ENCODE results near the gene SCMH1. TPM values are rescaled to one million over a fixed set of nuclear protein-coding genes. Genes with fewer than 3 reads are reported as not detected.

The SCMH1 gene
- total RNA-seq, 6 donors from 2014 or later = 31.4 to 54.5 (median 36.6) TPM

DNA sequence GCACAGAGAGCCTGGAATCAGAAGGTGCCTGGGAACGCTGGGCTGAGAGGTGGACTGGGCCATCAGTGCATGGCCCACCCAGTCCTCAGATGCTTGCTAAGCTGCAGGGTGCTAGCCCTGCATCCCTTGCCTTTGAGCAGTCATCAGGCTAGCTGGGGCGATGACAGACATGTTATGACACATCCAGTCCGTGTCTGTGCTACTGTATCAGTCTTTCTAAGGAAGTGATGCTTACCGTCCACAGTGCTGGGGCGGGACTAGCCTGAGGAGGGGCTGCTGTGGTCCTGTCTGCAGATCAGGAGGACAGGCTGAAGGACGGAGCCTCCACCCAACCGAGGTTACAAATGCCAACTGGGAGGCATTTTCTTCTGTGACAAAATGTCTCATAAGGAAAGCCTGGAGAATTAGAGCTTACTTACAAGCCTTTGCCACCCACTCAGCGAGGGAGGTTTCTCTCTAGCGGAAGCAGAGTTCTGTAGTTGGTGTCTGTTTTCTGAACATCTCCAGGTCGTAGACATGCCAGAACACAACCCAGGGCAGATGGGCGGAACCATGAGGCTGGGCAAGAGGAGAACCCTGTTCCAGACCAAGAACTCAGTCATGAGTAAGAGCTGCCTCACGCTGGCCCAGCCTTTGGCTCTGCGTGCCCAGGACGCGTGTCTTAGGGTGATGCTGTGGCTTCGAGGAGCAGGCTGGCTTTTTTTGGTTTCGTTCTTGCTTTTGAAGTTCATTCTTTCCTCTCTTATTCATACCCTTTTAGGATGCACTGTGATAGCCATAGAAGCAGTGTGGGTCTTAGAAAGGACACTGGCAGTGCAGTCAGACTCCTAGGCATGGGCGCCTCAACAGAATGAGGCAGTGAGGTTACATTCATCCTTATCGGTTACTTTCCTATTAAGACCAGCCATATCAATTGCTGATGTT, 234.9 kb downstream of the SCMH1 start:
- ATAC-seq (ENCODE audit: low FRiP score in 2 of 2) (no peak), DNase-seq (no peak)
- Histone ChIP-seq H3K9me3 (no peaks in the 10 kb centered on the region), H3K4me3 (no peak overlapping the region), H3K27ac (no peak overlapping the region), H3K36me3 (peaks cover 0 to 78% (median 58%) of the 10 kb centered on the region in 4 donors), H3K27me3 (no peaks in the 10 kb centered on the region), H3K4me1 (peaks cover 10 to 17% (median 14%) of the 10 kb centered on the region in 4 donors)
- TF ChIP-seq EP300 (IDR thresholded peaks at IDR 0.05) (no peak), POLR2AphosphoS5 (IDR thresholded peaks at IDR 0.05) (no peak), CTCF (IDR thresholded peaks at IDR 0.05) (no peak), POLR2A (IDR thresholded peaks at IDR 0.05) (no peak)
- WGBS, 2 donors = 93 to 95% methylated on average over 14 to 19 of the region's 19 CpGs

GRCh38 chr1:41005876-41006275, 236.2 kb downstream of the SCMH1 start:
- Histone ChIP-seq H3K36me3 (peaks cover 8 to 78% (median 51%) of the 10 kb centered on the region in 4 donors), H3K4me1 (peaks cover 10 to 17% (median 14%) of the 10 kb centered on the region in 4 donors), H3K4me3 (no peak overlapping the region), H3K27me3 (no peaks in the 10 kb centered on the region), H3K27ac (no peak overlapping the region), H3K9me3 (no peaks in the 10 kb centered on the region)
- DNase-seq (no peak), ATAC-seq (ENCODE audit: low FRiP score in 2 of 2) (no peak)
- no peak for TF ChIP-seq CTCF (IDR thresholded peaks at IDR 0.05)
- TF ChIP-seq POLR2AphosphoS5 (IDR thresholded peaks at IDR 0.05) = no peak
- TF ChIP-seq POLR2A (IDR thresholded peaks at IDR 0.05) = no peak
- no peak for TF ChIP-seq EP300 (IDR thresholded peaks at IDR 0.05)
- WGBS, 2 donors = 84 to 85% methylated on average over 5 of the region's 5 CpGs

GRCh38 chr1:41003640-41004220, 238.4 kb downstream of the SCMH1 start:
- ATAC-seq (ENCODE audit: low FRiP score in 2 of 2) (peak; percentile 94 to 96), DNase-seq (peak in 1 of 2 donors; percentile 97)
- H3K27ac ChIP-seq = peak overlapping the region in 2 of 4 donors; percentile 3 to 52
- H3K36me3 ChIP-seq = peaks cover 18 to 76% (median 50%) of the 10 kb centered on the region in 4 donors
- H3K4me1 ChIP-seq = peaks cover 10 to 17% (median 14%) of the 10 kb centered on the region in 4 donors
- H3K9me3 ChIP-seq = no peaks in the 10 kb centered on the region
- 30 to 57% methylated on average over 7 to 11 of the region's 11 CpGs for WGBS, 2 donors
- no peak overlapping the region for H3K4me3 ChIP-seq
- no peaks in the 10 kb centered on the region for H3K27me3 ChIP-seq
- TF ChIP-seq EP300 (IDR thresholded peaks at IDR 0.05) (no peak), CTCF (IDR thresholded peaks at IDR 0.05) (peak; percentile 30 to 60 (median 46)), POLR2AphosphoS5 (IDR thresholded peaks at IDR 0.05) (peak; percentile 67 to 68), POLR2A (IDR thresholded peaks at IDR 0.05) (no peak)

DNA sequence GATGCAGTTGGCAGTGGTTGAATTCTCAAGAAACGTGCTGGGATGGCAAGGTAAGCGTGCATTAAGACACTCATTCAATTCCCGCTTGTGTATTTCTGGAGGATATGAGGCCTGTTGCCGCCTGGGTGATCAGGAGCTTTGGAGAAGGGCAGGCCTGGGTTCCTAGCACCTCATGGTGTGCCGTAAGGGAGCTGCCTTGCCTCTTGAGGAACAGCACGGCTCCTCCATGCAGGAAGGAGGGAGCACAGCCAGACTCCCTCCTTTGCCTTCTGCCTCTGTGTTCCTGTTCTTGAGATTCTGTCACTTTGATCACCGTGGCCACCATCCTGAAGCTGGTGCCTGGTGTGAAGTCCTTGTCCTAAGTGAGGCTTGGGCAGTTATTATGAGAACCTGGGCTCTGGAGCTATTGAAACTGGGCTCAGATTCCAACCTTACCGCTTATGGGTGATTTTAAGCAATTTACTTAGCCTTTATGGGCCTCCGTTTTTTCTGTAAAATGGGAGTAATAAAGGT, 238.9 kb downstream of the SCMH1 start:
- DNase-seq (no peak), ATAC-seq (ENCODE audit: low FRiP score in 2 of 2) (no peak)
- Histone ChIP-seq H3K27ac (peak overlapping the region in 2 of 4 donors; percentile 12 to 52), H3K4me1 (peaks cover 10 to 17% (median 14%) of the 10 kb centered on the region in 4 donors), H3K36me3 (peaks cover 18 to 76% (median 48%) of the 10 kb centered on the region in 4 donors), H3K9me3 (no peaks in the 10 kb centered on the region), H3K4me3 (no peak overlapping the region), H3K27me3 (no peaks in the 10 kb centered on the region)
- TF ChIP-seq CTCF (IDR thresholded peaks at IDR 0.05) (no peak), POLR2A (IDR thresholded peaks at IDR 0.05) (no peak), EP300 (IDR thresholded peaks at IDR 0.05) (no peak), POLR2AphosphoS5 (IDR thresholded peaks at IDR 0.05) (no peak)
- WGBS, 2 donors = 80 to 84% methylated on average over 9 of the region's 9 CpGs

Data from upper lobe of left lung (tissue), 6 donors.